Measurements from ENCODE around the gene PLAAT1. TPM values are rescaled to one million over a fixed set of nuclear protein-coding genes. Genes with fewer than 3 reads are reported as not detected.

PLAAT1 gene
- polyA plus RNA-seq, 1 experiment = not detected

DNA sequence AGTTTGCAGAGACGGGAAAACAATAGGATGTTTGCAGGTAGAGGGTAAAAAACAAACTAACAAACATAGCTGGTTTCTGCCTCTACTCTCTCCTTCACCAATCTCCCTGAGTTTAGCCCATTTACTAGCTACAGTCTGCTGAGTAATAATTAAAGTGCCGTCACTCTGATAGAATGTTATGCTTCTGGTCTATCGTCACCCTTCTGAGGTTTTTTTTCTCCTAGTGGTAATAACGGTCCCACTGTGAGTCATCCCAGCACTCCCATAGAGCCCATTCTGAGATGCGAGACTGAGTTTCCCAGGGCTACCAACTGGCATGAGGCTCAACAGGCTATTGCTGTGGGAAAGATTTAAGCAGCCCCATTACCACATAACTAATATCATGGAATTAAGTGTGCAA lies 56.4 kb downstream of the PLAAT1 start:
- DNase-seq (ENCODE audit: low read depth, low spot score) = no peak
- Histone ChIP-seq H3K27ac (ENCODE audit: low read depth, low read length) (no peak overlapping the region), H3K4me3 (ENCODE audit: low read depth, low read length) (no peak overlapping the region), H3K27me3 (ENCODE audit: control insufficient read depth, insufficient read depth, low read length) (no peaks in the 10 kb centered on the region), H3K9me3 (ENCODE audit: control insufficient read depth, insufficient read depth, low read length) (no peaks in the 10 kb centered on the region)
- TF ChIP-seq, protein P1, sequence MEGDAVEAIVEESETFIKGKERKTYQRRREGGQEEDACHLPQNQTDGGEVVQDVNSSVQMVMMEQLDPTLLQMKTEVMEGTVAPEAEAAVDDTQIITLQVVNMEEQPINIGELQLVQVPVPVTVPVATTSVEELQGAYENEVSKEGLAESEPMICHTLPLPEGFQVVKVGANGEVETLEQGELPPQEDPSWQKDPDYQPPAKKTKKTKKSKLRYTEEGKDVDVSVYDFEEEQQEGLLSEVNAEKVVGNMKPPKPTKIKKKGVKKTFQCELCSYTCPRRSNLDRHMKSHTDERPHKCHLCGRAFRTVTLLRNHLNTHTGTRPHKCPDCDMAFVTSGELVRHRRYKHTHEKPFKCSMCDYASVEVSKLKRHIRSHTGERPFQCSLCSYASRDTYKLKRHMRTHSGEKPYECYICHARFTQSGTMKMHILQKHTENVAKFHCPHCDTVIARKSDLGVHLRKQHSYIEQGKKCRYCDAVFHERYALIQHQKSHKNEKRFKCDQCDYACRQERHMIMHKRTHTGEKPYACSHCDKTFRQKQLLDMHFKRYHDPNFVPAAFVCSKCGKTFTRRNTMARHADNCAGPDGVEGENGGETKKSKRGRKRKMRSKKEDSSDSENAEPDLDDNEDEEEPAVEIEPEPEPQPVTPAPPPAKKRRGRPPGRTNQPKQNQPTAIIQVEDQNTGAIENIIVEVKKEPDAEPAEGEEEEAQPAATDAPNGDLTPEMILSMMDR (IDR thresholded peaks at IDR 0.05; ENCODE audit: low read depth, low read length) = no peak
- CTCF ChIA-PET = no interaction called here
- POLR2A ChIA-PET = no interaction called here

DNA sequence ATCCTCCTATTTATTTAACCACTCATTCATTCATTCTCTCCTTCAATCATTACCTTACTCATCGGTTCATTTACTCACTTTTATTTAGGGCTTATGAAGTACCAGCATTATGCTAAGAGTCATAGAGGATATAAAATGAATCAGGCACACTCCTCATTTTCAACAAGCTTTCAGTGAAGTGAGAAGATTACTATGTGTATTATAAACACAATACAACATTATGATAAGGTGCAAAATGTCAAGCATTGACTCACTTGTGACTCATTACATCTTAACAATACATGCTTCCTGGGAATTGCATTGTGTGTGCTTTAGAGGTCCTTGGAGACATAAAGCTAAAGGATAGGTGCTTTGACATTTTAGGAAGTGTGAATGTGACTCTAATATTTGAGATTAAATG lies 60.4 kb downstream of the PLAAT1 start:
- H3K27me3 ChIP-seq (ENCODE audit: control insufficient read depth, insufficient read depth, low read length) = no peaks in the 10 kb centered on the region
- no peak overlapping the region for H3K27ac ChIP-seq (ENCODE audit: low read depth, low read length)
- no peak for DNase-seq (ENCODE audit: low read depth, low spot score)
- ChIA-PET CTCF (no interaction called here), POLR2A (no interaction called here)
- TF ChIP-seq, protein P1 (IDR thresholded peaks at IDR 0.05; ENCODE audit: low read depth, low read length) = no peak
- H3K4me3 ChIP-seq (ENCODE audit: low read depth, low read length) = no peak overlapping the region
- H3K9me3 ChIP-seq (ENCODE audit: control insufficient read depth, insufficient read depth, low read length) = no peaks in the 10 kb centered on the region

DNA sequence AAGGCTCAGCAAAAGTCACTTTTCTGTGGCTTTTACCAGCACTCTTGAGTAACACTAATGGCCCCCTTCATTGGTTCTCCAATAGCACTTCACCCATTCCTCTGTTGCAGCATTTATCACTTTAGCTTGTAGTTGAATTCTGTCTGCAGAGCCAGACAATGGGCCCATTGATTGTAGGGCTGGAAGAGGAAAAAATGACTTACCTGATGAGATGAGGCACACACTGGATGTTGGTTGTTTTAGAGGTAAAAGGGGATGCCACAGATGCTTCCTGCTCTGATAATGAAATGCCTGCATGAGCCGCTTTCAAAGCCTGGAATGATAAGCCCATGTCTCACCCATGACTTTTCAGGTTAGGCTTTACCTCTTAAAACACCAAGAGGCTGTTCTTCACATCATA lies 64.3 kb downstream of the PLAAT1 start:
- TF ChIP-seq, protein P1 (IDR thresholded peaks at IDR 0.05; ENCODE audit: low read depth, low read length) = no peak
- POLR2A ChIA-PET = no interaction called here
- Histone ChIP-seq H3K9me3 (ENCODE audit: control insufficient read depth, insufficient read depth, low read length) (no peaks in the 10 kb centered on the region), H3K27me3 (ENCODE audit: control insufficient read depth, insufficient read depth, low read length) (no peaks in the 10 kb centered on the region), H3K27ac (ENCODE audit: low read depth, low read length) (no peak overlapping the region), H3K4me3 (ENCODE audit: low read depth, low read length) (no peak overlapping the region)
- no peak for DNase-seq (ENCODE audit: low read depth, low spot score)
- CTCF ChIA-PET = no interaction called here

DNA sequence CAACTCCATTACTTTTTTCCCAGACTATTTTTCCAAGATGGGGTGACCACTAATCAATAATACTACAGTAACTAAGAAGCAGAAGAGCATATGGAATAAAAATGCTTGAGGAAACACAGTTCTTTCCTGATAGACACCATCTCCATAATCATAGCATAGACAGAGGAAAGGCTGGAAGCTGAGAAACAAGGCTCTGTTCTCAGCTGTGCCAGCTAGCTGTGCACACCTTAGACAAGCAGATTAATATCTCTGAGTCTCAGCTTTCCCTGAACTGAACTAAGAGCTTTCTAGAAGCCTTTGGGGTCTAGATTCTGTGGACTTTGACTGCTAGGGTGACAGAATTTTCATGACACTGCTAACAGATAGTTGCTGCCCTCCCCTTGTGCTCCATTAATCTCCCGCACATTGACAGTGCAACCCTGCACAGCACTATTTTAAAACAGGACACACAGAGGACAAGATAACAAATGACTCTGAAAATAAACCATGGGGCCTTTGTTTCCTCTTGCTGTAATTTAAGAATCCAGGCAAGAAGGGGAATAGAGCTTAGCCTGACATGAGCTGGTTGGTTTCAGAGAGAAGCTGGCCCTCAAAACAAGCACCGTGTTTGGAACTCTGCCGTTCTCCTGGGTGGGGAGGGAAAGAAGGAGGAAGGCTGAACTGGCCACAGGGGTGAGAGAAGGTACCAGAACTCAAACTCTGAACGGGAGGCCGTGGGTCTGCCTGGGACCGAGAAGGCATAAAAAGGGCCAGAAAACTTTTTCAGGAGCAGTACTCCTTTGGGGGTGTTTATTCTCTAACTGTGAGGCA lies 70.1 kb downstream of the PLAAT1 start:
- Histone ChIP-seq H3K27ac (ENCODE audit: low read depth, low read length) (no peak overlapping the region), H3K27me3 (ENCODE audit: control insufficient read depth, insufficient read depth, low read length) (no peaks in the 10 kb centered on the region), H3K4me3 (ENCODE audit: low read depth, low read length) (no peak overlapping the region), H3K9me3 (ENCODE audit: control insufficient read depth, insufficient read depth, low read length) (no peaks in the 10 kb centered on the region)
- CTCF ChIA-PET = no interaction called here
- TF ChIP-seq, protein P1 (IDR thresholded peaks at IDR 0.05; ENCODE audit: low read depth, low read length) = no peak
- DNase-seq (ENCODE audit: low read depth, low spot score) = no peak
- POLR2A ChIA-PET = no interaction called here

DNA sequence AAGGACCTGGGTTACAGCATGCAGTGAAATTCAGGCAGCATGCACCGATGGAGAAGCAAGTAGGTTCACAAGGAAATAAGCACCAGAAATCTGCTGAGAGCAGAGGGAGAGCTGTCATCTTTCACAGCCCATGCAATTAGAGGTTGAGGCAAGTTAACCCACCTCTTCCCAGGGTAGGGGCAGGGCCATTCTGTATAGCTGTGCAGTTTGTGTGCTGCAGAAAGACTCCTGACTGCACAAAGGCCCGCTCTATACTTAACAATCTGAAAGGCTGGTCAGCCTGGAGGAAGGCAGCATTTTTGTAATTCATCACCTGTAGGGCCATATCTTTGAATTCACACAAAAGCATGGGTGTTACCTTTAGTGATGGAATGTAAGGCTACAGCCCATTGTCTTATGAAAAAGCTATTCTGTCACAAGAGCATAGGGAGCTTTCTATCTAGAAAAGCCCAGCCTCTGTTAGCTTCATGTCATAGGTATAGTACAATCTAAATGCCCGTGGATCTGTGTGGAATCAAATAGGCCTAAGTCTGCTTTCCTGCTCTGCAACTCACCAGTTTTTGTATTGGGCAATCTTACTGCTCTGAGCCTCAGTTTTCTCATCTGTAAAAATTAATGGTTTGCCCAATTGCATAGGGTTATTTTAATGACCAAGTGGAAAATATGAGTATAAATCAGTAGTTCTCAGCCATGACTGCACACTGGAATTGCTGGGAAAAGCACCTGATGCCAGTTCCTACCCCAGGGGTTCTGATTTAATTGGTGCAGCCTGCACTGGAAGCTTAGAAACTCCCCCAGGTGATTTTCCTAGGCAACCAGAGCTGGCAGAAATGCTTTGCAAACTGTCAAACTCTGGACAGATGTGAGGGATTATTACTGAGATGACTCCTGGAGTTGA lies 72.3 kb downstream of the PLAAT1 start:
- Histone ChIP-seq H3K27ac (ENCODE audit: low read depth, low read length) (no peak overlapping the region), H3K4me3 (ENCODE audit: low read depth, low read length) (no peak overlapping the region), H3K27me3 (ENCODE audit: control insufficient read depth, insufficient read depth, low read length) (no peaks in the 10 kb centered on the region), H3K9me3 (ENCODE audit: control insufficient read depth, insufficient read depth, low read length) (no peaks in the 10 kb centered on the region)
- CTCF ChIA-PET = interaction anchor here (1.3 kb wide), 1 partner anchor 501 kb away, joined by 3 read pairs; no protein-coding TSS in a partner anchor
- POLR2A ChIA-PET = no interaction called here
- TF ChIP-seq, protein P1 (IDR thresholded peaks at IDR 0.05; ENCODE audit: low read depth, low read length) = no peak
- DNase-seq (ENCODE audit: low read depth, low spot score) = no peak

Measured in AG04450 (cell line).